Measurements from ENCODE around the gene CASZ1. TPM values are rescaled to one million over a fixed set of nuclear protein-coding genes. Genes with fewer than 3 reads are reported as not detected.

The CASZ1 gene
- total RNA-seq, 4 donors from 2014 or later: 21.9 to 60.2 (median 29.6) TPM

DNA sequence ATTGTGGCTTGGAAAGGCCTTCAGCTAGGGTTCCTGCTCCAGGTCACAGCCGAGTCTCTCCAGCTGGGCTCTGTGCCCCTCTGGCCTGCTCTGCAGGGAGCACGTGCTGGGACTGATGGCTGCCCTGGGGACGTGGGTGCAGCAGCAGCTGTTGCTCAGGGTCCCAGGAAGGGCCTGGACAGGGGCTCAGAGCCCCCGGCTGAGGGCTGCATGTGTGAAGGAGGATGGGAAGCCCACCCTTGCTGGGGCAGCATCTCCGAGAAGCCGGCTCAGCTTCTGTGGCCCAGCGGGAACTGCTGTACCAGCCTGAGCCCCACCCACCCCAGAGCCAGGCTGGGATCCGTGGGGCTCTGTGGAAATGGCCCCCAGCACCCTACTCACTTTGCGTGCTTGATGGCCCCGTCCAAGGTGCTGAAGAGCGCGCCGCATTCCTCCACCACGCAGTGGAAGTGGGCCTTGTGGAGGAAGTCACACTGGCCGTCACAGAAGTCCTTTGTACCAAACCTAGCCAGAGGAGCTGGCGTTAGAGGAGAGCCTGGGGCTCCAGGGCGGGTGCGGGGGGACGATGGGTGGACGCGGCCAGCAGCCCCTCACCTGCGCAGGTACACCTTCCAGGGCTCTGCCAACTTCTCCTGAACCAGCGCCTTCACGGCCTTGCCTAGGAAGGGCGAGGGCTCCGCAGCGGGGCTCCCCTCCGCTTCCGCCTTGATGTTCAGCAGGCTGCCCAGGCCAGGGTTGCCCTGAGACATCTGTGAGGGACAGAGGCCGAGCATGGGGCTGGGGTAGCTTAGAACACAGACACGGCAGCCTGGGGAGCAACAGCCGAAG is 147.5 kb downstream of the CASZ1 start:
- intact Hi-C loops (cut with DNase I): no loop called here
- Histone ChIP-seq H3K4me3 (no peak overlapping the region), H3K27me3 (no peaks in the 10 kb centered on the region), H3K27ac (replicated peaks in 1 of 4) (peak overlapping the region; percentile 39 to 87 (median 68)), H3K4me1 (peaks cover 0 to 54% (median 52%) of the 10 kb centered on the region in 4 donors), H3K9me3 (no peaks in the 10 kb centered on the region), H3K36me3 (peaks cover 23 to 68% (median 67%) of the 10 kb centered on the region in 4 donors)
- DNase-seq (ENCODE audit: extremely low spot score): no peak
- 66% methylated on average over 16 of the region's 32 CpGs for WGBS
- TF ChIP-seq, protein P1, sequence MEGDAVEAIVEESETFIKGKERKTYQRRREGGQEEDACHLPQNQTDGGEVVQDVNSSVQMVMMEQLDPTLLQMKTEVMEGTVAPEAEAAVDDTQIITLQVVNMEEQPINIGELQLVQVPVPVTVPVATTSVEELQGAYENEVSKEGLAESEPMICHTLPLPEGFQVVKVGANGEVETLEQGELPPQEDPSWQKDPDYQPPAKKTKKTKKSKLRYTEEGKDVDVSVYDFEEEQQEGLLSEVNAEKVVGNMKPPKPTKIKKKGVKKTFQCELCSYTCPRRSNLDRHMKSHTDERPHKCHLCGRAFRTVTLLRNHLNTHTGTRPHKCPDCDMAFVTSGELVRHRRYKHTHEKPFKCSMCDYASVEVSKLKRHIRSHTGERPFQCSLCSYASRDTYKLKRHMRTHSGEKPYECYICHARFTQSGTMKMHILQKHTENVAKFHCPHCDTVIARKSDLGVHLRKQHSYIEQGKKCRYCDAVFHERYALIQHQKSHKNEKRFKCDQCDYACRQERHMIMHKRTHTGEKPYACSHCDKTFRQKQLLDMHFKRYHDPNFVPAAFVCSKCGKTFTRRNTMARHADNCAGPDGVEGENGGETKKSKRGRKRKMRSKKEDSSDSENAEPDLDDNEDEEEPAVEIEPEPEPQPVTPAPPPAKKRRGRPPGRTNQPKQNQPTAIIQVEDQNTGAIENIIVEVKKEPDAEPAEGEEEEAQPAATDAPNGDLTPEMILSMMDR (IDR thresholded peaks at IDR 0.05): no peak
- TF ChIP-seq POLR2AphosphoS5 (IDR thresholded peaks at IDR 0.05): peak in 1 of 2 donors; percentile 6

DNA sequence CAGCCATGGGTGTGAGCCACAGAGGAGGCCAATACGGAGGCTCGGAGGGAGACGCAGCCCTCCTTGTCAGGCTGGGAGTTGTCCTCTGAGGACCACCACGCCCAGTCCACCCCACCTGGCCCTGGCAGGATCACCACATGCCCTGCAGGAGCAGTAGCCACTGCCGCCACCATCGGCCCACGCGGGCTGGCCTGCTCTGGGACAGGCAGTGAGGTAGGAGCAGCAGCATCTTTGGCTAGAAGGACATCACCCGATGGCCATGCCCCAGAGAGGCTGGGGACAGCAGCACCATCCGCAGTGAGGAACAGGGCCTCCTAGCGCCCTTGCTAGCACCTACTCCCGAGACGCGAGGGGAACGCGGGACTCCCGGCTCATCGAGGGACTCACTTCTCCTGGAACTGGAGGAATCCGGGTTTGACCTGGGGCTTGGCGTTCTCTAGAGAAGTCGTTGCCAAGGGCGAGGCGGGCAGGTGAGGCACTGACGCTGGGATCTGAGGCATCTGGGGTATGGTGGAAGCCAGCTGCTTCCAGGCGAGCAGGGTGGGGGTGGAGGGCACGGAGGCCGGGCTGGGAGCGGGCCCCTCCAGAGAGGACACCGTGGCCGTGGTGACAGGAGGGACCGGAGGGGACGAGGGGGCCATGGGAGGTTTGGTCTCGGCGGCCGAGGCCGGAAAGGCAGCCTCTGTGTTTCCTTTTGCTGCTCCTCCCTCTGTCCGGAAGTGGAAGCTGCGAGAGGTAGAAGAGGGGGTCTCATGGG is 148.9 kb downstream of the CASZ1 start:
- H3K4me3 ChIP-seq: no peak overlapping the region
- H3K27me3 ChIP-seq: no peaks in the 10 kb centered on the region
- 91% methylated on average over 21 of the region's 38 CpGs for WGBS
- DNase-seq (ENCODE audit: extremely low spot score): no peak
- intact Hi-C loops (cut with DNase I): no loop called here
- no peak for TF ChIP-seq POLR2AphosphoS5 (IDR thresholded peaks at IDR 0.05)
- TF ChIP-seq, protein P1 (IDR thresholded peaks at IDR 0.05): no peak
- H3K4me1 ChIP-seq: peaks cover 0 to 41% (median 39%) of the 10 kb centered on the region in 4 donors
- H3K9me3 ChIP-seq: no peaks in the 10 kb centered on the region
- peaks cover 24 to 69% (median 67%) of the 10 kb centered on the region in 4 donors for H3K36me3 ChIP-seq
- no peak overlapping the region for H3K27ac ChIP-seq (replicated peaks in 1 of 4)

DNA sequence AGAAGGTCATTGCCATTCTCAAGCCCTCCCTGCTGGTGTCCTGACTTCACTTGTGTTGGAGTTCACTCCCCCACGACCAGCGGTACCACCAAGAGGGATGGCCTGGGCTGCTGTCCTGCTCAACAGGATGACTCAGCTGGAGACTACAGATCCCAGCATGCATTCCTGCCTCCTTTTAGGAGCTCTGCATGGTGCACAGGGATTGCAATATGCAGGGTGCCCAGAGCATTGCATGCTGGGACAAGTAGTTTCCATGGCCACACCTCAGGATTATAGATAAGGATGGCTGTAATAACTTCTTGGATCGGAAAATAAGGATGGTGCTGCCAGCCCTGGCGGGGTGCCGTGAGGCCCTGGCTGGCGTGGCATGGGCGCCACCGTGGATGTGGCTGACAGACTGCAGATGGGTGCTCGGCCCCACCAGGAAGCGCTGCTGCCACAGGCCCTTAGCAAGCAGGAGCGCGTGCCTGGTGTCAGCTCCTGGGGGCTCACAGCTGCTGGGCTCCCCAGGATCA is 150.0 kb downstream of the CASZ1 start:
- peaks cover 27 to 72% (median 69%) of the 10 kb centered on the region in 4 donors for H3K36me3 ChIP-seq
- 89% methylated on average over 10 of the region's 12 CpGs for WGBS
- peaks cover under 1 to 39% (median 35%) of the 10 kb centered on the region in 4 donors for H3K4me1 ChIP-seq
- no peak overlapping the region for H3K27ac ChIP-seq (replicated peaks in 1 of 4)
- no peaks in the 10 kb centered on the region for H3K9me3 ChIP-seq
- no peak for DNase-seq (ENCODE audit: extremely low spot score)
- H3K27me3 ChIP-seq: no peaks in the 10 kb centered on the region
- H3K4me3 ChIP-seq: no peak overlapping the region
- intact Hi-C loops (cut with DNase I): no loop called here
- TF ChIP-seq POLR2A (IDR thresholded peaks at IDR 0.05; ENCODE audit: low read depth): no peak
- no peak for TF ChIP-seq EP300 (IDR thresholded peaks at IDR 0.05)
- TF ChIP-seq, protein P1 (IDR thresholded peaks at IDR 0.05): no peak
- TF ChIP-seq POLR2AphosphoS5 (IDR thresholded peaks at IDR 0.05): no peak

DNA sequence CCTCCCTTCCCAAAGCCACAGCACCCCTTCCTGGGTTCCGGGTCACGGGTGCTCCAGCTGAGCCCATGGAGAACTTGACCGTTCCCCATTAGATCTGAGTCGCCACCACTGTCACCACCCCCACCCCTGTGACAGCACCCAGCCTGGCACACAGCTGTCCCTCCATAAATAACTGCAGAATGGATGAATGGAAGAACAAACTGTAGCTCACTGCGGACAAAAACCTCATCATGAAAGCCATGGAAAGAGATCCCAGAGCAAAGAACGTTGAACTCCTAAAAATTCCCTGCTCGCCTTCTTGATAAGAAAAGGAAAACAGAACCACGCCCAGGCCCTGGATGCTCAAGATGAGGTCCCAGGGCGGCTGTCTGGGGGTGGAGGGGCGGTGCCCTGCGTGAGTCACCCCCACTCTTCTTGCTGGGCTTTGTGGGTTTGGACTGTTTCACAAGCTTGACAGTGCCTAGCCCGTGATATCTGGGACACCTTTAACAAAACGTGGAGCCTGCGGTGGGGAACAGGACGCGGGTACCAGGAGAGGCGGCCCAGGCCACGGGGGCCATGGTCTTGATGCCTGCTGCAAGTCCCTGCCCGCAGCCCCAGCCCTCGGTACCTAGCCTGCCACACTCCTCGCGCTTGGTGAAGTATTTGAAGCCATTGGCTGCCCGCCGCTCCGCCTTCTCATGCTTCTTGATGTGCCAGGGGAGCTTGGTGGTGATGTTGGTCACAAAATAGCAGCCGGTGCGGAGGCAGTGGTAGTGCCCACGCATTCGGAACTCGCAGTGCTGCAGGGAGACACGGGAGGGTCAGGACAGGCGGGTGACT is 151.9 kb downstream of the CASZ1 start:
- intact Hi-C loops (cut with DNase I): no loop called here
- TF ChIP-seq, protein P1 (IDR thresholded peaks at IDR 0.05): no peak
- TF ChIP-seq POLR2AphosphoS5 (IDR thresholded peaks at IDR 0.05): no peak
- TF ChIP-seq EP300 (IDR thresholded peaks at IDR 0.05): no peak
- H3K4me1 ChIP-seq: peaks cover 16 to 39% (median 33%) of the 10 kb centered on the region in 4 donors
- H3K27ac ChIP-seq (replicated peaks in 1 of 4): peak overlapping the region in 1 of 4 donors; percentile 20
- H3K9me3 ChIP-seq: no peaks in the 10 kb centered on the region
- DNase-seq (ENCODE audit: extremely low spot score): no peak
- WGBS: 85% methylated on average over 32 of the region's 32 CpGs
- H3K4me3 ChIP-seq: no peak overlapping the region
- no peaks in the 10 kb centered on the region for H3K27me3 ChIP-seq
- H3K36me3 ChIP-seq: peaks cover 27 to 76% (median 74%) of the 10 kb centered on the region in 4 donors
